A673 (cell line): ENCODE data around the gene MLIP.

ENCODE experiments used
- CTCF ChIP-seq: fragments of 300-800, 200-600 bp; sonication (generic); conservative IDR thresholded peaks from 2 replicates; pipeline ENCODE4 v1.5.1; 2017; ENCODE audit warnings: low read depth, mild to moderate bottlenecking, antibody characterized with exemption, low read length, moderate library complexity, mixed read lengths
- EZH2 ChIP-seq: fragments of 200-600 bp; sonication (generic); IDR thresholded peaks from 2 replicates; pipeline ENCODE4 v1.6.1; 2017; ENCODE audit warnings: borderline replicate concordance, low read depth, mild to moderate bottlenecking, mixed read lengths, antibody characterized with exemption, low read length; ENCODE audit not compliant: poor library complexity, severe bottlenecking

GRCh38 chr6:54099225-54099624, 12.0 kb upstream of the MLIP start:
- TF ChIP-seq CTCF (no peak), EZH2 (no peak)
